Calu3 (cell line): Measurements from ENCODE around the gene HIVEP3. TPM values are rescaled to one million over a fixed set of nuclear protein-coding genes. Genes with fewer than 3 reads are reported as not detected.

Experiments
- BruUV-seq: library from RNA; stranded (reverse); fragments of 400-500 nt; replicated peaks from 2 replicates; lab custom pipeline; 2021; lab: Mats Ljungman, UMichigan
- CTCF ChIA-PET: fragments of 300-600 bp; sonication (Branson Sonifier 250); formaldehyde crosslinking; loops from one replicate; lab custom pipeline; 2022; ENCODE audit warnings: antibody characterized with exemption; lab: Charles Lee
- DNase-seq: peaks from one replicate; pipeline ENCODE4 v3.0.0; 2022
- H3K27ac Mint-ChIP-seq: one replicate; pipeline ENCODE4 v1.8.0; 2022; ENCODE audit warnings: mixed read lengths; ENCODE audit not compliant: unreplicated experiment
- H3K27me3 Mint-ChIP-seq: one replicate; pipeline ENCODE4 v1.8.0; 2022; ENCODE audit warnings: mixed read lengths; ENCODE audit not compliant: unreplicated experiment
- H3K36me3 Mint-ChIP-seq: one replicate; pipeline ENCODE4 v1.8.0; 2022; ENCODE audit warnings: mild to moderate bottlenecking, moderate library complexity, mixed read lengths; ENCODE audit not compliant: insufficient read depth, unreplicated experiment
- H3K4me1 Mint-ChIP-seq: one replicate; pipeline ENCODE4 v1.8.0; 2022; ENCODE audit warnings: mild to moderate bottlenecking, low read depth, mixed read lengths; ENCODE audit not compliant: unreplicated experiment
- H3K4me3 Mint-ChIP-seq: one replicate; pipeline ENCODE4 v1.8.0; 2022; ENCODE audit warnings: mild to moderate bottlenecking, low read depth, moderate library complexity, mixed read lengths; ENCODE audit not compliant: unreplicated experiment
- H3K9me3 Mint-ChIP-seq: one replicate; pipeline ENCODE4 v1.8.0; 2022; ENCODE audit warnings: low read depth, mixed read lengths; ENCODE audit not compliant: unreplicated experiment
- CTCF ChIP-seq: fragments of 200-600 bp; IDR thresholded peaks from one replicate; pipeline ENCODE4 v1.8.0; 2022; ENCODE audit warnings: antibody characterized with exemption; ENCODE audit not compliant: unreplicated experiment
- intact Hi-C: fragments of 100-400 bp; cut with micrococcal nuclease; formaldehyde crosslinking; loops from one replicate; pipeline ENCODE4 v1.10.0; 2022; ENCODE audit not compliant: unreplicated experiment
- total RNA-seq: library from RNA; stranded (reverse); gene quantifications from 2 replicates; pipeline ENCODE4 v1.2.3, GENCODE V29; 2022

Gene HIVEP3
- total RNA-seq, 1 experiment from 2014 or later = 9.0 TPM

GRCh38 chr1:41518471-41518870, 400.3 kb downstream of the HIVEP3 start:
- BruUV-seq = no TSS peak
- Mint-ChIP-seq H3K36me3 (peaks cover 11% of the 10 kb centered on the region), H3K4me1 (peaks cover 34% of the 10 kb centered on the region), H3K27ac (no peak overlapping the region), H3K9me3 (peaks cover 4% of the 10 kb centered on the region), H3K4me3 (no peak overlapping the region), H3K27me3 (peaks cover 16% of the 10 kb centered on the region)
- TF ChIP-seq CTCF = no peak
- CTCF ChIA-PET = interaction anchor here (0.6 kb wide), 1 partner anchor 819 kb away, joined by 3 read pairs; no protein-coding TSS in a partner anchor
- no peak for DNase-seq
- intact Hi-C loops = no loop called here

DNA sequence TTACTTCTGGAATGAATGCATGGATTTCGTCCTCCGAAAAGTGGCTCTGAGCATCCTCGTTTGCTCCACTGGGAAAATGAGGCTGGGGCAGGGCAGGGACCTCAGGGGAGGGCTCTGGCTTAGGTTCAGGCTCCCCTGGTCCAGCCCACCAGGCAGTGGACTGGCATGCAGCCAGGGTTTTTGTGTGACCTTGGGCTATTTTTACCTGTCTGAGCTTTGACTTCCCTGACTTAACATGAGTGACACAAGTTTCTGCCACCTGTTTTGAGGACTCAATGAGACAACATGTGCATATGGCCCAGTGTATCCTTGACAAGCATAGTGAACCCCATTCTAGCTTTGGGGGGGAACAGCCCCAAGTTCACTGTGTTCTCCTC, 401.7 kb downstream of the HIVEP3 start:
- CTCF ChIA-PET = interaction anchor here (1.4 to 3.3 kb wide), 6 partner anchors 16 to 234 kb away, joined by 5 to 27 read pairs (median 12); no protein-coding TSS in a partner anchor
- Mint-ChIP-seq H3K4me1 (peaks cover 35% of the 10 kb centered on the region), H3K27me3 (peaks cover 16% of the 10 kb centered on the region), H3K36me3 (peaks cover 16% of the 10 kb centered on the region), H3K9me3 (peaks cover 4% of the 10 kb centered on the region), H3K27ac (no peak overlapping the region), H3K4me3 (peak overlapping the region; percentile 69)
- TF ChIP-seq CTCF = no peak
- no peak for DNase-seq
- BruUV-seq = no TSS peak
- intact Hi-C loops = no loop called here

DNA sequence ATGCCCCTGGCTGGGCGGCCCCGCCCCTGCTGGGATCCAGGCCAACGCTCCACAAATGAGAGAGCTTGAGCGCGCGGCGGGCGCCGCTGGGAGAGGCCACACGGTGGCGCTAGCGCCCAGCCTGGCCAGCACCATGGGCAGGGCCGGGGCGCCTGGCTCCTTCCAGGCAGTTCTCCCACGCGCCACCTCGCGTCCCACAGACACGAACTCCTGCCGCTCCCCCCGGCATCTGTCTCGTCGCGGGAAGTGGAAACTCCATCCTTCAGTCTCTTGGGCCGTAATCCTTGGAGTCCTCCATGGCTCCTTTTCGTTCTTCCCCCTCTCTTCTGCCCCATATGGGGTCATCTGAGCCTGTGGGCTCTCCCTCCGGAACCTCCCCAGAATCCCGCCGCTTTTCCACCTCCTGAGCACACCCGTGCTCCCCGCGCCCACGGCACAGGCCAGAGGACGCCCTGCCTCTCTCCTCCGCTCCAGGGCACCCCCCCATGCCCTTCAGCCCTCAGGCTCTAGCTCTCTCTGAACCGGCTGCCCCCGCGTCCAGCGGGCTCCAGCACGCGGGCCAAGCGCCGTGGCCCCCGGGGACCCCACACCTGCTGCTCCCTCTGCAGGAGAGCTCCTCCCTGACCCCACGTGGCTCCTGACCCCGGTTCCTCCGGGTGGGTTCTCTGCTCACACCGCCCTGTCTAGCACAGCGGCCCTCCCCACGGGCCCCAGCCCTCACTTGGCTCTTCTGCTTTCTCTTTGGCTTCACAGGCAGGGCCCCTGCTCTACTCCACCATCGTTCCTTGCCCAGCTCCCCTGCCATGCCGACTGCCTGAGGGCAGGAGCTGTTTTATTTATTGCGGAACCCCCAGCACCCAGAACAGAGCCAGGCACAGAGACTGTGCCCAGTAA, 402.3 kb downstream of the HIVEP3 start:
- H3K36me3 Mint-ChIP-seq = peaks cover 16% of the 10 kb centered on the region
- peaks cover 35% of the 10 kb centered on the region for H3K4me1 Mint-ChIP-seq
- no TSS peak for BruUV-seq
- CTCF ChIA-PET = interaction anchor here (1.3 to 3.3 kb wide), 11 partner anchors 9 to 657 kb away, joined by 4 to 30 read pairs (median 9); partner anchors contain the start of gene EDN2
- H3K27me3 Mint-ChIP-seq = peaks cover 16% of the 10 kb centered on the region
- TF ChIP-seq CTCF = peak; percentile 81
- H3K27ac Mint-ChIP-seq = peak overlapping the region; percentile 79
- H3K9me3 Mint-ChIP-seq = peaks cover 4% of the 10 kb centered on the region
- intact Hi-C loops = no loop called here
- peak; percentile 94 for DNase-seq
- H3K4me3 Mint-ChIP-seq = peak overlapping the region; percentile 69

- no TSS peak for BruUV-seq
- TF ChIP-seq CTCF = no peak
- Mint-ChIP-seq H3K36me3 (peaks cover 21% of the 10 kb centered on the region), H3K4me1 (peaks cover 35% of the 10 kb centered on the region), H3K27me3 (peaks cover 16% of the 10 kb centered on the region), H3K4me3 (peak overlapping the region; percentile 69), H3K27ac (peak overlapping the region; percentile 79), H3K9me3 (peaks cover 4% of the 10 kb centered on the region)
- intact Hi-C loops = no loop called here
- CTCF ChIA-PET = interaction anchor here (1.3 to 3.3 kb wide), 11 partner anchors 8 to 658 kb away, joined by 4 to 30 read pairs (median 9); partner anchors contain the start of gene EDN2
- DNase-seq = no peak
These were observed 402.9 kb downstream of the HIVEP3 start for GRCh38 chr1:41515778-41516167.
